Skeletal muscle cell (primary cell): ENCODE results near the gene PRRX1.

Experiments used
- DNase-seq: peaks from one replicate; pipeline ENCODE4 v3.0.0-alpha.2; 2010; ENCODE audit warnings: low read depth
- H3K4me3 ChIP-seq: 2 replicates; pipeline ENCODE4 v1.5.1; 2011; ENCODE audit warnings: low read depth, mild to moderate bottlenecking, control low read depth, low read length, moderate library complexity

The PRRX1 gene

GRCh38 chr1:170663404-170664092 is 383 bp upstream of the PRRX1 start:
- DNase-seq = no peak
- H3K4me3 ChIP-seq = peak overlapping the region; percentile 87

- H3K4me3 ChIP-seq = peak overlapping the region; percentile 87
- DNase-seq = no peak
Measured at GRCh38 chr1:170664828-170665612, 1.1 kb downstream of the PRRX1 start.

GRCh38 chr1:170665629-170666028 is 1.7 kb downstream of the PRRX1 start:
- no peak for DNase-seq
- peak overlapping the region; percentile 87 for H3K4me3 ChIP-seq

- DNase-seq = no peak
- H3K4me3 ChIP-seq = peak overlapping the region; percentile 87
Measured at GRCh38 chr1:170666541-170667254, 2.8 kb downstream of the PRRX1 start.

- H3K4me3 ChIP-seq = peak overlapping the region; percentile 87
- no peak for DNase-seq
Measured at GRCh38 chr1:170668209-170669106, 4.5 kb downstream of the PRRX1 start.

- H3K4me3 ChIP-seq = peak overlapping the region; percentile 87
- no peak for DNase-seq
Measured at GRCh38 chr1:170669107-170669445, 5.1 kb downstream of the PRRX1 start.

GRCh38 chr1:170669586-170670530 is 5.9 kb downstream of the PRRX1 start:
- peak overlapping the region; percentile 20 for H3K4me3 ChIP-seq
- DNase-seq = no peak

- no peak for DNase-seq
- H3K4me3 ChIP-seq = peak overlapping the region; percentile 12
Measured at GRCh38 chr1:170670802-170671628, 7.1 kb downstream of the PRRX1 start.

- H3K4me3 ChIP-seq = no peak overlapping the region
- no peak for DNase-seq
Measured at GRCh38 chr1:170671629-170671963, 7.7 kb downstream of the PRRX1 start.

GRCh38 chr1:170672316-170672715 is 8.4 kb downstream of the PRRX1 start:
- DNase-seq = no peak
- H3K4me3 ChIP-seq = no peak overlapping the region

GRCh38 chr1:170674239-170674638 is 10.3 kb downstream of the PRRX1 start:
- H3K4me3 ChIP-seq = no peak overlapping the region
- peak; percentile 75 for DNase-seq

GRCh38 chr1:170674986-170675385 is 11.1 kb downstream of the PRRX1 start:
- no peak overlapping the region for H3K4me3 ChIP-seq
- DNase-seq = no peak

- H3K4me3 ChIP-seq = no peak overlapping the region
- DNase-seq = no peak
Measured at GRCh38 chr1:170675865-170676264, 11.9 kb downstream of the PRRX1 start.

GRCh38 chr1:170676628-170677027 is 12.7 kb downstream of the PRRX1 start:
- H3K4me3 ChIP-seq = no peak overlapping the region
- no peak for DNase-seq

GRCh38 chr1:170678027-170678600 is 14.2 kb downstream of the PRRX1 start:
- DNase-seq = no peak

GRCh38 chr1:170680428-170680827 is 16.5 kb downstream of the PRRX1 start:
- DNase-seq = peak; percentile 82
- no peak overlapping the region for H3K4me3 ChIP-seq

More at GRCh38 chr1:170678027-170678600, 14.2 kb downstream of the PRRX1 start:
- H3K4me3 ChIP-seq = no peak overlapping the region

- no peak for DNase-seq
Measured at GRCh38 chr1:170682169-170682568, 18.2 kb downstream of the PRRX1 start.

More at GRCh38 chr1:170682169-170682568, 18.2 kb downstream of the PRRX1 start:
- no peak overlapping the region for H3K4me3 ChIP-seq
